Measurements from ENCODE around the gene GTF3C1. TPM values are rescaled to one million over a fixed set of nuclear protein-coding genes. Genes with fewer than 3 reads are reported as not detected.
A peak's percentile ranks its signal among the peaks of the same experiment; 100 is the strongest.

Gene GTF3C1
- total RNA-seq, 2 donors from 2014 or later: 39.8 to 47.7 TPM

- DNase-seq (ENCODE audit: low spot score): peak; percentile 14
These were observed 50.1 kb downstream of the GTF3C1 start for GRCh38 chr16:27499659-27500055.

GRCh38 chr16:27498916-27499658 lies 50.6 kb downstream of the GTF3C1 start:
- intact Hi-C loops (cut with DNase I): no loop called here
- DNase-seq (ENCODE audit: low spot score): no peak

More at GRCh38 chr16:27499659-27500055, 50.1 kb downstream of the GTF3C1 start:
- intact Hi-C loops (cut with DNase I): no loop called here

- intact Hi-C loops (cut with DNase I): no loop called here
- DNase-seq (ENCODE audit: low spot score): no peak
These were observed 51.5 kb downstream of the GTF3C1 start for GRCh38 chr16:27498031-27498825.

GRCh38 chr16:27495191-27495590 lies 54.5 kb downstream of the GTF3C1 start:
- DNase-seq (ENCODE audit: low spot score): peak; percentile 91
- intact Hi-C loops (cut with DNase I): no loop called here

GRCh38 chr16:27492588-27492979 lies 57.1 kb downstream of the GTF3C1 start:
- intact Hi-C loops (cut with DNase I): no loop called here
- DNase-seq (ENCODE audit: low spot score): no peak

GRCh38 chr16:27491894-27492587 lies 57.7 kb downstream of the GTF3C1 start:
- no peak for DNase-seq (ENCODE audit: low spot score)
- intact Hi-C loops (cut with DNase I): no loop called here

GRCh38 chr16:27489906-27490305 lies 59.8 kb downstream of the GTF3C1 start:
- DNase-seq (ENCODE audit: low spot score): peak; percentile 34
- intact Hi-C loops (cut with DNase I): loop anchor here in 1 of 2 donors (1.0 kb wide), 1 partner anchor 23 kb away; no protein-coding TSS in a partner anchor

GRCh38 chr16:27489421-27489820 lies 60.3 kb downstream of the GTF3C1 start:
- DNase-seq (ENCODE audit: low spot score): peak; percentile 78
- intact Hi-C loops (cut with DNase I): loop anchor here in 1 of 2 donors (1.0 kb wide), 1 partner anchor 24 kb away; no protein-coding TSS in a partner anchor

- no peak for DNase-seq (ENCODE audit: low spot score)
- intact Hi-C loops (cut with DNase I): no loop called here
These were observed 63.0 kb downstream of the GTF3C1 start for GRCh38 chr16:27486760-27487159.

- peak; percentile 38 for DNase-seq (ENCODE audit: low spot score)
These were observed 63.4 kb downstream of the GTF3C1 start for GRCh38 chr16:27486344-27486743.

GRCh38 chr16:27485811-27486210 lies 63.9 kb downstream of the GTF3C1 start:
- intact Hi-C loops (cut with DNase I): no loop called here
- peak; percentile 58 for DNase-seq (ENCODE audit: low spot score)

More at GRCh38 chr16:27486344-27486743, 63.4 kb downstream of the GTF3C1 start:
- intact Hi-C loops (cut with DNase I): no loop called here

GRCh38 chr16:27485126-27485525 lies 64.6 kb downstream of the GTF3C1 start:
- intact Hi-C loops (cut with DNase I): no loop called here
- DNase-seq (ENCODE audit: low spot score): peak; percentile 53

GRCh38 chr16:27483624-27484023 lies 66.1 kb downstream of the GTF3C1 start:
- intact Hi-C loops (cut with DNase I): no loop called here
- DNase-seq (ENCODE audit: low spot score): peak; percentile 45

- DNase-seq (ENCODE audit: low spot score): no peak
- intact Hi-C loops (cut with DNase I): no loop called here
These were observed 66.7 kb downstream of the GTF3C1 start for GRCh38 chr16:27483088-27483437.

- no peak for DNase-seq (ENCODE audit: low spot score)
These were observed 67.2 kb downstream of the GTF3C1 start for GRCh38 chr16:27482397-27483087.

GRCh38 chr16:27481282-27481934 lies 68.3 kb downstream of the GTF3C1 start:
- intact Hi-C loops (cut with DNase I): no loop called here
- DNase-seq (ENCODE audit: low spot score): peak; percentile 64

More at GRCh38 chr16:27482397-27483087, 67.2 kb downstream of the GTF3C1 start:
- intact Hi-C loops (cut with DNase I): no loop called here

GRCh38 chr16:27480761-27481160 lies 69.0 kb downstream of the GTF3C1 start:
- intact Hi-C loops (cut with DNase I): no loop called here
- DNase-seq (ENCODE audit: low spot score): no peak

- peak; percentile 48 for DNase-seq (ENCODE audit: low spot score)
- intact Hi-C loops (cut with DNase I): no loop called here
These were observed 73.5 kb downstream of the GTF3C1 start for GRCh38 chr16:27476240-27476639.

GRCh38 chr16:27475561-27475960 lies 74.2 kb downstream of the GTF3C1 start:
- DNase-seq (ENCODE audit: low spot score): peak; percentile 69
- intact Hi-C loops (cut with DNase I): no loop called here

Measured in posterior vena cava (tissue), 2 donors.